SK-N-SH (cell line): ENCODE data around the gene CFAP52.

ENCODE experiments used
- REST ChIP-seq: IDR thresholded peaks from 2 replicates; pipeline ENCODE4 v1.6.1; 2012; ENCODE audit warnings: mild to moderate bottlenecking, low read depth, low read length, moderate library complexity
- TAF1 ChIP-seq: IDR thresholded peaks from 2 replicates; pipeline ENCODE4 v1.6.1; 2012; ENCODE audit warnings: low read depth, mild to moderate bottlenecking, low read length, moderate library complexity, borderline replicate concordance
- TF ChIP-seq, protein P1 (sequence below): IDR thresholded peaks from 2 replicates; pipeline ENCODE4 v1.4.0; 2012; ENCODE audit warnings: low read depth

- no peak for TF ChIP-seq TAF1
- TF ChIP-seq, protein P1, sequence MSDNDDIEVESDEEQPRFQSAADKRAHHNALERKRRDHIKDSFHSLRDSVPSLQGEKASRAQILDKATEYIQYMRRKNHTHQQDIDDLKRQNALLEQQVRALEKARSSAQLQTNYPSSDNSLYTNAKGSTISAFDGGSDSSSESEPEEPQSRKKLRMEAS = no peak
- no peak for TF ChIP-seq REST
These were observed 37.8 kb upstream of the CFAP52 start for GRCh38 chr17:9538626-9539025.
